ENCODE measurements around the gene ZFPM1.

ZFPM1 gene

DNA sequence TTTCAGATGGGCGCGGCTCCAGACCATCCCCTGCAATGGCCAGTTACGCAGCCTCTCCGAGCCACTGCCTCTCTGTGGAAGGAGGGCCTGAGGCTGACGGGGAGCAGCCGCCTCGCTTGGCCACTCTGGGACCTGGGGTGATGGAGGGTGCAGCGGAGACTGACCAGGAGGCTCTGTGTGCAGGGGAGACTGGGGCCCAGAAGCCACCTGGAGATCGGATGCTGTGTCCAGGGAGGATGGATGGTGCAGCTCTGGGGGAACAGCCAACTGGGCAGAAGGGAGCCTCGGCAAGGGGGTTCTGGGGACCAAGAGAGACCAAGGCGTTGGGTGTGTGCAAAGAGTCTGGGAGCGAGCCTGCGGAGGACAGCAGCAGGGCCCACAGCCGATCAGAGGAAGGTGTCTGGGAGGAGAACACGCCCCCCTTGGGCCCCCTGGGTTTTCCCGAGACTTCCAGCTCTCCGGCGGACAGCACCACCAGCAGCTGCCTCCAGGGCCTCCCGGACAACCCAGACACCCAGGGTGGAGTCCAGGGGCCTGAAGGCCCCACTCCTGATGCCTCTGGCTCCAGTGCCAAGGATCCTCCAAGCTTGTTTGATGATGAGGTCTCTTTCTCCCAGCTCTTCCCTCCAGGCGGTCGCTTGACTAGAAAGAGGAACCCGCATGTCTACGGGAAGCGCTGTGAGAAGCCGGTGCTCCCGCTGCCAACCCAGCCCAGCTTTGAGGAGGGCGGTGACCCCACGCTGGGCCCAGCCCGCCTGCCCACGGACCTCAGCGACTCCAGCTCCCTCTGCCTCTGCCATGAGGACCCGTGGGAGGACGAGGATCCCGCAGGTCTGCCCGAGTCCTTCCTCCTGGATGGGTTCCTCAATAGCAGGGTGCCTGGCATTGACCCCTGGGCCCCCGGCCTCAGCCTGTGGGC lies 17.4 kb upstream of the ZFPM1 start:
- no peak for DNase-seq

DNA sequence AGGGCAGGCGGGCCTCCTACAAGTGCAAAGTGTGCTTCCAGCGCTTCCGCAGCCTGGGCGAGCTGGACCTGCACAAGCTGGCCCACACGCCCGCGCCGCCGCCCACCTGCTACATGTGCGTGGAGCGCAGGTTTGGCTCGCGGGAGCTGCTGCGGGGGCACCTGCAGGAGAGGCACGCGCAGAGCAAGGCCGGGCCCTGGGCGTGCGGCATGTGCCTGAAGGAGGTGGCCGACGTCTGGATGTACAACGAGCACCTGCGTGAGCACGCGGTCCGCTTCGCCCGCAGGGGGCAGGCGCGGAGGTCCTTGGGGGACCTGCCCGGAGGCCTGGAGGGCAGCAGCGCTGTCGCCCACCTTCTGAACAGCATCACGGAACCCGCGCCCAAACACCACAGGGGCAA lies 16.3 kb upstream of the ZFPM1 start:
- no peak for DNase-seq

DNA sequence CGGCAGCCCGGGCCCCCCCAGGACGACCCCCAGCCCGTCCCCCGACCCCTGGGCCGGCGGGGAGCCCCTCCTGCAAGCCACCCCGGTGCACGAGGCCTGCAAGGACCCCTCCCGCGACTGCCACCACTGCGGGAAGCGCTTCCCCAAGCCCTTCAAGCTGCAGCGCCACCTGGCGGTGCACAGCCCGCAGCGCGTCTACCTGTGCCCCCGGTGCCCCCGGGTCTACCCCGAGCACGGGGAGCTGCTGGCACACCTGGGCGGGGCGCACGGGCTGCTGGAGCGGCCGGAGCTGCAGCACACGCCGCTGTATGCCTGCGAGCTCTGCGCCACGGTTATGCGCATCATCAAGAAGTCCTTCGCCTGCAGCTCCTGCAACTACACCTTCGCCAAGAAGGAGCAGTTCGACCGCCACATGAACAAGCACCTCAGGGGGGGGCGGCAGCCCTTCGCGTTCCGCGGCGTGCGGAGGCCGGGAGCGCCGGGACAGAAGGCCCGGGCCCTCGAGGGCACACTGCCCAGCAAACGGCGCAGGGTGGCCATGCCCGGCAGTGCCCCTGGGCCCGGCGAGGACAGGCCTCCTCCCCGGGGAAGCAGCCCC lies 15.6 kb upstream of the ZFPM1 start:
- peak; percentile 73 for DNase-seq

DNA sequence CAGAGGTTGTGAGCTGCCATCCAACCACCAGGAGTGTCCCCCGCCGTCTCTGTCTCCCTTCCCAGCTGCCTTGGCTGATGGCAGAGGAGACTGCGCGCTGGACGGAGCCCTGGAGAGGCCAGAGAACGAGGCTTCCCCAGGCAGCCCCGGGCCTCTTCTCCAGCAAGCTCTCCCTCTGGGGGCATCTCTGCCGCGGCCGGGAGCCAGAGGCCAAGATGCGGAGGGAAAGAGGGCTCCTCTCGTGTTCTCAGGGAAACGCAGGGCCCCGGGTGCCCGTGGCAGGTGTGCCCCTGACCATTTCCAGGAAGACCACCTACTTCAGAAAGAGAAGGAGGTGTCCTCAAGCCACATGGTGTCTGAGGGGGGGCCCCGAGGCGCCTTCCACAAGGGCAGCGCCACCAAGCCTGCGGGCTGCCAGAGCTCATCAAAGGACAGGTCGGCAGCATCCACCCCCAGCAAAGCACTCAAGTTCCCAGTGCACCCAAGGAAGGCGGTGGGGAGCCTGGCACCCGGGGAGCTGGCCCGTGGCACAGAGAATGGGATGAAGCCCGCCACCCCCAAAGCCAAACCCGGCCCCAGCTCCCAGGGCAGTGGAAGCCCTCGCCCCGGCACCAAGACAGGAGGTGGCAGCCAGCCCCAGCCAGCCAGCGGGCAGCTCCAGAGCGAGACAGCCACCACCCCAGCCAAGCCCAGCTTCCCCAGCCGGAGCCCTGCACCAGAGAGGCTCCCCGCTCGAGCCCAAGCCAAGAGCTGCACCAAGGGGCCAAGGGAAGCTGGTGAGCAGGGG lies 14.8 kb upstream of the ZFPM1 start:
- no peak for DNase-seq

DNA sequence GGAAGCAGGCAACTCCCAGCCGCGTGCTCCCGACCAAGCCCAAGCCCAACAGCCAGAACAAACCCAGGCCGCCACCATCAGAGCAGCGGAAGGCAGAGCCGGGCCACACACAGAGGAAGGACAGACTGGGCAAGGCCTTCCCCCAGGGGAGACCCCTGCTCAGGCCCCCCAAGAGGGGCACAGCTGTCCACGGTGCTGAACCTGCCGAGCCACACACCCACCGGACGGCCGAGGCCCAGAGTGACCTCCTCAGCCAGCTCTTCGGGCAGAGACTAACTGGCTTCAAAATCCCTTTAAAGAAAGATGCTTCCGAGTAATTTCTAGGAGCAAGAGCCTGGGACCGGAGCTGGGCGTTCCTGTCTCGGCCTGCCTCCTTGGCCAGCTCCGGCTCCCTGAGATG lies 14.1 kb upstream of the ZFPM1 start:
- no peak for DNase-seq

DNA sequence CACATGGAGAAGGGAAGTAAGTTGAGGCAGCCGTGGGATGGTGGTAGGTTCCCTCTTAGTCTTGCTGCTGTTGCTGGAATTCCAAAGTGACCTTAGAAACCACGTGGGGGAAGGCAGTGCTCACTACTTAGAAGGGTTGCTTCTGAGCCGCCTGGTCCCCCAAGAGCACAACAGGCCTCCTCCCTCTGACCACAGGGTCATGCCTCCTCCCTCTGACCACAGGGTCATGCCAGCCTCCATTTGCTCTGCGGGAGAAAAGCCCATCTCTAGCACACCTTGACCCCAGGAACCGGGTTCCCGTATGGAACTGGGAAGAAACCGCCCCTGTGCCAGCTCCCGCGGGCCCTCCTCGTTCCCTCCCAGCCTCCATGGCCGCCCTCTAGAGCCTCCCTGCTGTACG lies 13.4 kb upstream of the ZFPM1 start:
- no peak for DNase-seq

DNA sequence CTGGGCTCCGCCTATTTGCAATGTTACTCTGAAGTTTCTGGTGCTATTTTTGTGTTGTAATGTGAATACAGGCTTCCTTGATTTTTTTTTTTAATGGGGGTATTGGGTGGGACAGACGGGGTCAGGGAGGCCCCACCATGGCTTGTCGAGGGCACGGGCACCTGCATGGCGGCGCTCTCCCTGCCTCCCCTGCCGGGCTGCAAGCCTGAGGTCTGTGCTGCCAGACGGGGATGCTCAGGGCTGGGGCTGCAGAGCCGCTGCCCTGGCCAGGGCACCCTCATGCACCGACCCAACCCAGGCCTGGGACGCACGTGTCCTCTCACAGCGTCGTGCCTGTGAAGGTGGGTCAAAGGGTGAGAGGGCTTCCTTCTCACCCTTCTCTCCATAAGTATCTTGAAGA lies 13.0 kb upstream of the ZFPM1 start:
- DNase-seq, result no peak

DNA sequence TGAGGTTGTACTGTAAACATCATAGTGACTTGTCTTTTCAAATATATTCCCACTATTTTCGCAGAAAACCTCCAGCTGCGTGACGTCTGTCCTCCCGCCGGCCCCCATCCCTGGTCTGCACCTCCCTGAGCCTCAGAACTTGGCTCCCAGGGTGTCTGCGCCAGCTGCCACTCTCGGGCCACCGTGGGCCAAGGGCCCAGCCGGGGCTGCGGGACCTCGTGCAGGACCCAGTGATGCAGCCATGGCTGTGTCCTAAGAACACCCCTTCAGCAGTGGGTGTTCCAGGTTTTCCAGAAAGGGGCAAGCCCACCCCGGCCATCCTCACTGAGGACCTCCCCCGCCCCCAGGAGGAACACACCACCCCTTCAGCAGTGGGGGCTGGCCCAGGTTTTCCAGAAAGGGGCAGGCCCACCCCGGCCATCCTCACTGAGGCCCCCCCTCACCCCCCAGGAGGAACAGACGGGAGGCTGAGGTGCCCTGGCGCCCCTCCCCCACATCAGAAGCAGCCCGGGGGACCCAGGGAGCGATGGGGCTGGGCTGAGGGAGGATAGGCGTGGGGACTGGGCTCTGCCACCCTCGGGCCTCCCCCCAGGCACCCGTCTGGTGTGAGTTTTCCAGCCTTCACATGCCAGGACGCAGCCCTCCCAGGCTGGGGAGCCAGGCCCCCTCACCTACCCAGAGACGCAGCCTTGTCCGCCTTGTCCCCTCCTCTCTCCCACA lies 12.2 kb upstream of the ZFPM1 start:
- DNase-seq, result no peak

DNA sequence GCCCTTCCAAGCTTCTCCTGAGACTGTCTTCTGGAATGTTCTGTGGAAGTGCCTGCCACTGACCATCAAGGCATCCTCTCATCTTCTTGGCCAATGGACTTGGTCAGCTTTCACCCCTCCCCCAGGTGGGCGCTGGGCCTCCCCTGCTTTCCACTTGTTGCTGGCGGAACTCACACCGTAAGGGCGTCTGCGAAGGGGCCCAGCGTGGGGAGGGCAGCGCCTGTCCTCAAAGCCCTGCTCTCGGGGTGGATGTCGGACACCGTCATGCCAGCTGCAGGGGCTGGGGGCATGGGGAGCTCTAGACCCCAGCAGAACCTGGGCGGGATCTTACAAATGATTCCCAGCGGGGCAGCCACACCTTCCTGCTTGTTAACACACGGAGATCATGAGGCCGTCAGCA lies 11.6 kb upstream of the ZFPM1 start:
- DNase-seq, result no peak

DNA sequence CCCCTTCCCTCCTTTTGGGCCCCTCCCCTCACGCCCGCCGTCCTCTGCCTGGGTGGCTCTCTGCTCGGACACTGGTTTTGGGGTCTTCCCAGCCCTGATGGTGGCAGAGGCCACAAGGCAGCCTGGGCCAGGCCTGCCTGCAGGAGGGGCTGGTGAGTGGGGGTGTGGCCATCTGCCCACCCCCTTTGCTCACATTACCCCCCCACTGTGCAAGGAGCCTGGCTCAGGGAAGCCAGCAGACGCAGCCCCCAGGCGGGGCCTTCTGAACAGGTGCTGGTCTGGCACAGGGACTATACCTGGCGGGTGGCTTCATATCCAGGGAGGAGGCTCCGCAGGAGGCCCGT lies 10.7 kb upstream of the ZFPM1 start:
- DNase-seq, result no peak

DNA sequence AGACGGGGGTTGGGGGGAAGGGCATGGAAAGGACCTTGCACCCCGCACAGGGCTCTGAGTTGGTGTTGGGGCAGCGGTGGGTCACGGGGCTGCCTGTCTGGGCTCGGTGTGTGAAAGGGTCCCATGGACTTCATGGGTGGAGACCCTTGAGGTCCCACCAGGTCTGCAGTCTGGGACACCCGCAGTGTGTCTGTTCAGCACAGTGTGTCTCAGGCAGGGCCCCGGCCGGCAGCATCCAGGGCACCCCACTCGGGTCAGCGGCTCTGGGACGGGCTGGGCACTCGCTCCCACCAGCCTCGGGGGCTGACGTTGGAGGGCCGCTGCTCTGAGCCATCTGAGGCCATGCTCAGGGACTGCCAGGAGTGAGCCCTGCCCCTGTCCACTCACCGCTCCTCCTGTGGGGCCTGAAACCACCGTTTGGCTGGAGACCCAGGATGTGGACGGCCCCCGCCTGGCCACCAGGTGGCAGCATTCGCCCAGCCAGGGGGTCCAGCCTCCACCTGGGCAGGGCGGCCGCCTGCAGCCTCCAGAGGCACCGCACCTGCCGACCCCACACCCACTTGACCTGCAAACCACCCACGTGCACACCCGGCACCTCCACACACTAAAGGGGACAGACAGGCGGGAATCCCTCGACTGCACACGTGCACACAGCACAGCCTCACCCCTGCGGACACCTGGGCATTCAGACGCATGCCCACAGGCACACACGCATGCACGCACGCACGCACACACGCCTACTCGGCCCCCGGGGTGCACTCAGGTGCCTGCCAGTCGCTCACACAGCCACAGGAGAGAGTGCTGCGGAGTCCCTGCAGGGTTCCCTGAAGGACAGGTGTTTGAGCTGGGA lies 10.1 kb upstream of the ZFPM1 start:
- peak; percentile 87 for DNase-seq

DNA sequence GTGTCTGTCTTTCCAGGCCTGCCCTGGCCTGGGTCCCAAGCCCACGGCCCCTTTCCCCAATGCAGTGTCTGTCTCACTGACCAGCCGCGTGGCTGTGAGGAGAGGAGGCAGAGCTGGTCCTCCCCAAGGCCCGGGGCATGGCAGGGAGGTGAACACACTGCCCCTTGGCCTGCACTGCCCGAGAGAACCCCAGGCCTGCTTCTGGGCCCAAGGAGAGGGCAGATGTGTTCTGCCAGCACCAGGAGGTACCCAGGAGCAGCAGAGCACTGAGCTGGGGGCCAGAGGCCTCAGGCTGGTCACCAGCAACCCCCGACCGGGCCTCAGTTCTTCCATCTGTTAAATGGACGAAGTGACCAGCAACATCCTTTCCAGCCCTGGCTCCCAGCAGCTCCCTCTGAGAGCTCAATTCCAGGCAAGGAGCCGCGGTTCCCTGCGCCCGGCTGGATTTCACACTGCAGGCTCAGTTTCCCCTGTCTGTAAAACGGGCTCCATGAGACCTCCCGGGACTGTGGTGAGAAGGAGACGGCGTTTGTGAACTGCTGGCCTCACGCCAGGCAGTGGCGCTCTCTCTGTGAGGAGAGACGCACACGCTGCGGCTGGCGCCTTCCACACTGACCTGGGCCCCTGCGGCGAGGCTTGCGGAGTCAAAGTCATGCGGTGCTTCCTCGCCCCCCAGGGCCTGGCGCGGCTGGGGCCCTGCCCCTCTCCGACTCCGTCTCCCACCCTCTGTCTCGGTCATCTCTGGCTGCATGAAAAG lies 8.1 kb upstream of the ZFPM1 start:
- DNase-seq, result no peak

DNA sequence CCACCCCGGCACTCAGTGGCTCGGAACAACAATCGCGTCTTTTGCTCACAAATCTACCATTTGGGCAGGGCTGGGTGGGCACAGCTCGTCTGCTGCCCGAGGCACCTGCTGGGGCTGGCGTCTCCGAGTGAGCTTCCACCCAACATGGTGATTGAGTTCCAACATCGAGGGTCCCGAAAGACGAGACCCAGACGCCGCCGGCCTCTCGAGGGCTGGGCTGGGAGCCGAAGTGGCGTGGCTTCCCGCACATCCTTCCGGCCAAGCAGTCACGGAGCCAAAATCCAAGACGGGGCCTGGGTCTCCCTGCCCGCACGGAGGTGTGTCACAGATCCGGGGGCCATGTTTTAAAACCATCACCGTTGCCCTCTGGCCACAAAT lies 7.5 kb upstream of the ZFPM1 start:
- no peak for DNase-seq

DNA sequence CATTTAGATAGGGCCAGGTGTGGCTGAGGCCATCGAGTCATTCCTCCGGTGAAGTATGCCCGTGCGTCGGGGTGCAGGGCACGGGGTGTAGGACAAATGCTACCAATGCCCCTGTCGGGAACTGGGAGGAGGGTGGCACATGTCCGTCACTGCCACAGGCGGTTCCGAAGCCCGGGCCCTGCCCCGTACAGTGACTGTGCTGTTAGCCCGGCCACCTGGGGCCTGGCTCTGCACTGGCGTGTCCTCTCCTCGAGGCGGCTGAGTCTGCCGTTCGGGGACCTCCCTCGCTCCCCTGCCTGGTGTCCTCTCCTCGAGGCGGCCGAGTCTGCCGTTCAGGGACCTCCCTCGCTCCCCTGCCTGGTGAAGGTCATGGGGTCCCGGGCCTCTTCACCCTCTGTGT lies 7.0 kb upstream of the ZFPM1 start:
- DNase-seq, result no peak

DNA sequence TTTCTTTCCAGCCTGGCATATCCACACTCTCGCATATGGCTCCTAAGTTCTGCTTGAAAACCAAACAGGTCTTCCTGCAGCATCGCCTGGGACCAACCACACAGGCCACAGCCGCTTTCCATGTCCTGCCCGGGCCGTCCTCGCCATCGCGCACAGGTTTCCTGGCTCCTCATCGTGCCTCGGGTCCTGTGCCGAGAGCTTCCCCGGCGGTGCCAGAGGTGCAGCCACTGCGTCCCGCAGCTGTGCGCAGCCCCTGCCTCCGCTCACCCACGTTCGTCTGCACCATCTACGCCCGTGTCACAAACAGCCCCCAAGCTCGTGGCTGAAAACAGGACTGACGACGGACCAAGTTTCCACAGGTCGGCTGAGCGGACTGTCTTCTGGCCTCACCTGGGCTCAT lies 6.3 kb upstream of the ZFPM1 start:
- DNase-seq, result no peak

DNA sequence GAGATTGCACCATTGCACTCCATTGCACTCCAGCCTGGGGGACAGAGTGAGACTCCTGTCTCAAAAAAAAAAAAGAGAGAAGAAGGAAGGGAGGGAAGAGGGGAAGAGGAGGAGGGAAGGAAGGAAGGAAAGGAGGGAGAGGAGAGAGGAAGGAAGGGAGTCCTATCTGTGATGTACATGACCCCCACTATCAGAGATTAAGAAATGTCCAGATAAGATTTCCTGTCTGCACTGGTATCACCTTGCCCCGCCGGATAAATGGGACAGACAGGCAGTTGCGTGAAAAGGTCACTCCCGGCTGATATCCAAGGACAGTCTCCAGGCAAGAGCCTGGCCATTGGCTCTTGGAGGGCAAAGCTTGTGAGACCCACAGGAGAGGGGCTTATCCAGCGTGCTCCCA lies 5.2 kb upstream of the ZFPM1 start:
- no peak for DNase-seq

DNA sequence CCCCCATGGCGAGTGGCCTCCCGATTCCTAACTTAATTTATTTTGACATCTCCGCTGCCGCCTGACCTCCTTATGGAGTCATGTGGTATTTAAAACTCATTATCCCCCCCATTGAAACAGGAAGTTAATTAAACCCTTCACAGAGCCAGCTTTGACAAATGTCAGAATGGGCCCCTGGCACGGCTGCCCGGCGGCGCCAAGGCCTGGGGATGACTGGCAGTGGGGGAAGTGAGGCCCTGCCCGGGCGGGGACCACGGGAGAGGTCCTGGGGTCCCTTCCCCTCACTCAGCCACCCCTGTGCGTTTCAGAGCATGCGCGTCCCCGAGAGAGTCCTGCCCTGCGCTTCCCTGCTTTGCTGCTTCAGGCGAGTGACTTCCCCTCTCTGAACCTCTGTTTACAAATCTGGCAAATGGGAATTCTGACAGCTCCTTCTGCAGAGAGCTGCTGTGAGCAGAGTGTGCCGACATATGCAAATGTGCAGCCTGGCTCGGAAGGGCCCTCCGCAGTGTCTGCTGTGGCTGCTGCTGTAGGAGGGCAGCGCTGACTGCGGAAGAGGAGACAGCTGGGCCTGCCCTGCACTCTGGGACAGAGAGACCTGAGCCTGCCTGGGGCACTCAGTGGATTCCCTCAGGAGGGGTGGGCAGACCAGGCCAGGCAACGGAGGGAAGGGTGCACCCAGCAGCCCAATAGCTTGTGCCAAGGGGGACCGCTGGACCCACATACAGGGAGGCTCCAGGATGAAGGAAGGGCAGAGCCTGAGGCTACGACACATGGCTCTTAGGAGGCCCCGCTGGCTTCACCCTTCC lies 4.4 kb upstream of the ZFPM1 start:
- no peak for DNase-seq

DNA sequence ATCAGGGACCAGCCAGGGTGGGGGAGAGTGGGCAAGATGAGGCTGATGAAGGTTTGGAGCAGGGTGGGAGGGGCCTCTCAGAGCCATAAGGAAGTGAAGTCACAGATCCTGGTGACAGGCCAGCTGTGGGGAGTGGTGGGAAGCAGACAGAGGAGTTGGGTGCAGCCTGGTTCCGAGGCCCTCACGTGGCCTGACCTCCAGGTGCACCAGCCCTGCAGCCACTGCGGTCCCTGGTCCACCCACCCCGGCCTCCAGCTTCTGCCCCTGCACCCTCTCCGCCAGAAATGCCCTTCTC lies 3.9 kb upstream of the ZFPM1 start:
- no peak for DNase-seq

DNA sequence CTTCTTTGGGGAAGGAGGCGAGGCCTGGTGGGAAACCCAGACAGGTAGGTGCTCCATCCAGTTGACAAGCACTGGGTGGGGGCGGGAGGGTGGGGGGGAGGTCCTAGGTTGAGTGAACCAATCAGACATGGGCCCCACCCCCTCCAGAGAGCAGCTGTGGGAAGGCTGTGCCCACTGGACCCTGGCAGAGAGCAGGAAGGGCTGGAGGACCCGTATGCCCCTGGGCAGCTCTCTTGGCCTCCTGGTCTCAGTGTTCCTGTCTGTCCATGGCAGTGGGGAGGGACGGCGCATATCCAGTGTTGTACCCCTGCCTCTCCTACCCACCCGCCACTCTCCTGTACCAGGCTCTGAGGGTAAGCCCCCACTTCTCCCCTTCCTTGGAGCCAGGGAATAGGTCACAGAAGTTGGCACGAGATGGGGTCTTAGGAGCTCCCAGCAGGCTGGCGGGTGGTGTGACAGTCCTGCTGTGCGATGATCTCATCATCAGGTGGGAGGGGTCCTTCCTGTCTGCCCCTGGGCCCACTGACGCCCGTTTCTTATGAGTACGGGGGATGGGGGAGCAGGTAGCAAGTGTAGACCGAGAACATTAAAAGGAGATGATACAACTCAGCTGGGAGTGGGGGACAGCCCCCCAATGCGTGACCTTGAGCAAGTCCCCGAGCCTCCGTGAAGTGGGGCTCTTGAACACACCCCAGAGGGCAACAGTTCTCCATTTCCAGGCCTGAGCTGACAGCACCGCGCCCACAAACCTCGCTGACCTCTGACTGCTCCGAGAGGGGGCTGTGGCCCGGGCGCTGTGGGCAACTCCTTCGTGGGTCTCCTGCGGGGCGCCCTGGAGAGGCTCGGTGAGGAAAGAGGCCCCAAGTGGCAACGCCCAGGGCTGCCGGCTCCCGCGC lies 1.2 kb upstream of the ZFPM1 start:
- DNase-seq, result peak; percentile 36

Measured in CD4-positive, alpha-beta T cell treated with Interleukin-6 for 4 hours (primary cell).